HEK293 (cell line): ENCODE data around the gene WDCP.

Experiments used
- INSM2 ChIP-seq: fragments of 450-650 bp; formaldehyde crosslinking; IDR thresholded peaks from 2 replicates; pipeline ENCODE4 v1.5.1; 2016; ENCODE audit warnings: missing biosample characterization, missing genetic modification characterization
- KLF7 ChIP-seq: fragments of 450-650 bp; formaldehyde crosslinking; IDR thresholded peaks from 2 replicates; pipeline ENCODE4 v1.5.1; 2016; ENCODE audit warnings: missing biosample characterization, missing genetic modification characterization, borderline replicate concordance
- KLF8 ChIP-seq: fragments of 450-650 bp; formaldehyde crosslinking; IDR thresholded peaks from 2 replicates; pipeline ENCODE4 v1.5.1; 2016; ENCODE audit warnings: missing biosample characterization, missing genetic modification characterization
- OSR2 ChIP-seq: fragments of 450-650 bp; formaldehyde crosslinking; IDR thresholded peaks from 2 replicates; pipeline ENCODE4 v1.5.1; 2016; ENCODE audit warnings: missing biosample characterization, missing genetic modification characterization
- OVOL3 ChIP-seq: fragments of 450-650 bp; formaldehyde crosslinking; IDR thresholded peaks from 2 replicates; pipeline ENCODE4 v1.5.1; 2016; ENCODE audit warnings: missing biosample characterization, missing genetic modification characterization
- SALL2 ChIP-seq: fragments of 450-650 bp; formaldehyde crosslinking; IDR thresholded peaks from 2 replicates; pipeline ENCODE4 v1.5.0; 2017; ENCODE audit warnings: missing biosample characterization, mild to moderate bottlenecking, missing genetic modification characterization, borderline replicate concordance
- SP2 ChIP-seq: fragments of 450-650 bp; formaldehyde crosslinking; IDR thresholded peaks from 2 replicates; pipeline ENCODE4 v1.5.1; 2016; ENCODE audit warnings: missing biosample characterization, missing genetic modification characterization
- ZNF10 ChIP-seq: fragments of 450-650 bp; formaldehyde crosslinking; IDR thresholded peaks from 2 replicates; pipeline ENCODE4 v1.5.1; 2017; ENCODE audit warnings: missing biosample characterization, missing genetic modification characterization
- ZNF112 ChIP-seq: fragments of 450-650 bp; formaldehyde crosslinking; IDR thresholded peaks from 2 replicates; pipeline ENCODE4 v1.5.0; 2017; ENCODE audit warnings: missing biosample characterization, missing genetic modification characterization
- ZNF138 ChIP-seq: fragments of 450-650 bp; formaldehyde crosslinking; IDR thresholded peaks from 2 replicates; pipeline ENCODE4 v1.5.1; 2016; ENCODE audit warnings: missing biosample characterization, missing genetic modification characterization, borderline replicate concordance
- ZNF16 ChIP-seq: fragments of 450-650 bp; formaldehyde crosslinking; IDR thresholded peaks from 2 replicates; pipeline ENCODE4 v1.5.1; 2016; ENCODE audit warnings: low read depth, missing biosample characterization, missing genetic modification characterization
- ZNF184 ChIP-seq: fragments of 450-650 bp; IDR thresholded peaks from 2 replicates; pipeline ENCODE4 v1.5.1; 2018; ENCODE audit warnings: missing biosample characterization, mild to moderate bottlenecking, missing genetic modification characterization
- ZNF223 ChIP-seq: fragments of 450-650 bp; formaldehyde crosslinking; IDR thresholded peaks from 2 replicates; pipeline ENCODE4 v1.5.1; 2016; ENCODE audit warnings: missing biosample characterization, missing genetic modification characterization
- ZNF248 ChIP-seq: fragments of 450-650 bp; formaldehyde crosslinking; IDR thresholded peaks from 2 replicates; pipeline ENCODE4 v1.5.1; 2017; ENCODE audit warnings: missing biosample characterization, missing genetic modification characterization
- ZNF555 ChIP-seq: fragments of 450-650 bp; formaldehyde crosslinking; conservative IDR thresholded peaks from 2 replicates; pipeline ENCODE4 v1.5.1; 2017; ENCODE audit warnings: missing biosample characterization, mild to moderate bottlenecking, missing genetic modification characterization, inconsistent platforms
- ZNF561 ChIP-seq: fragments of 450-650 bp; IDR thresholded peaks from 2 replicates; pipeline ENCODE4 v1.5.1; 2018; ENCODE audit warnings: missing biosample characterization, missing genetic modification characterization, borderline replicate concordance
- ZNF571 ChIP-seq: fragments of 450-650 bp; formaldehyde crosslinking; IDR thresholded peaks from 2 replicates; pipeline ENCODE4 v1.5.0; 2017; ENCODE audit warnings: missing biosample characterization, missing genetic modification characterization
- ZNF623 ChIP-seq: fragments of 450-650 bp; formaldehyde crosslinking; IDR thresholded peaks from 2 replicates; pipeline ENCODE4 v1.5.1; 2016; ENCODE audit warnings: missing biosample characterization, missing genetic modification characterization
- ZNF626 ChIP-seq: fragments of 450-650 bp; sonication (Bioruptor Pico); formaldehyde crosslinking; IDR thresholded peaks from 2 replicates; pipeline ENCODE4 v1.5.1; 2018; ENCODE audit warnings: missing biosample characterization, missing genetic modification characterization, inconsistent platforms
- ZNF664 ChIP-seq: fragments of 450-650 bp; formaldehyde crosslinking; IDR thresholded peaks from 2 replicates; pipeline ENCODE4 v1.5.1; 2016; ENCODE audit warnings: missing biosample characterization, missing genetic modification characterization
- ZNF692 ChIP-seq: fragments of 450-650 bp; formaldehyde crosslinking; IDR thresholded peaks from 2 replicates; pipeline ENCODE4 v1.5.1; 2016; ENCODE audit warnings: missing biosample characterization, missing genetic modification characterization
- ZNF792 ChIP-seq: fragments of 450-650 bp; formaldehyde crosslinking; IDR thresholded peaks from 2 replicates; pipeline ENCODE4 v1.5.1; 2016; ENCODE audit warnings: missing biosample characterization, missing genetic modification characterization
- ZNF843 ChIP-seq: fragments of 450-650 bp; formaldehyde crosslinking; IDR thresholded peaks from 2 replicates; pipeline ENCODE4 v1.5.1; 2016; ENCODE audit warnings: missing biosample characterization, missing genetic modification characterization
- ZSCAN30 ChIP-seq: fragments of 450-650 bp; IDR thresholded peaks from 2 replicates; pipeline ENCODE4 v1.5.1; 2018; ENCODE audit warnings: missing biosample characterization, mild to moderate bottlenecking, missing genetic modification characterization, moderate library complexity
- TF ChIP-seq, protein P1 (sequence below): fragments of 450-650 bp; formaldehyde crosslinking; IDR thresholded peaks from 2 replicates; pipeline ENCODE4 v1.5.1; 2016; ENCODE audit warnings: missing biosample characterization, missing genetic modification characterization

The WDCP gene

GRCh38 chr2:24075915-24076848 is 29.0 kb upstream of the WDCP start, which contains the start of gene SF3B6 (continued):
- TF ChIP-seq ZNF10 (tag by site-specific recombination) (no peak), ZNF555 (tag by site-specific recombination) (no peak), ZNF571 (tag by site-specific recombination) (no peak), ZNF623 (no peak), ZNF561 (tag by site-specific recombination) (no peak; the same call in 1 of the 2 replicates), ZNF138 (no peak), ZSCAN30 (tag by site-specific recombination) (peak; percentile 87), KLF8 (tag by site-specific recombination) (peak; percentile 95), ZNF112 (no peak), KLF7 (tag by site-specific recombination) (peak; percentile 65; the same call in 1 of the 2 replicates), OVOL3 (tag by site-specific recombination) (0 out of 2 replicates have a peak, but pooled peaks have one; percentile 17), ZNF843 (peak; percentile 74), ZNF248 (no peak), ZNF184 (tag by site-specific recombination) (no peak), ZNF664 (tag by site-specific recombination) (no peak), ZNF223 (tag by site-specific recombination) (no peak), OSR2 (tag by site-specific recombination) (no peak), INSM2 (tag by site-specific recombination) (peak; percentile 50; the same call in 1 of the 2 replicates), ZNF792 (tag by site-specific recombination) (no peak), ZNF16 (no peak), ZNF692 (tag by site-specific recombination) (peak; percentile 40; the same call in 1 of the 2 replicates), SALL2 (tag by site-specific recombination) (no peak), ZNF626 (tag by site-specific recombination) (no peak), SP2 (tag by site-specific recombination) (peak; percentile 90)
- TF ChIP-seq, protein P1, sequence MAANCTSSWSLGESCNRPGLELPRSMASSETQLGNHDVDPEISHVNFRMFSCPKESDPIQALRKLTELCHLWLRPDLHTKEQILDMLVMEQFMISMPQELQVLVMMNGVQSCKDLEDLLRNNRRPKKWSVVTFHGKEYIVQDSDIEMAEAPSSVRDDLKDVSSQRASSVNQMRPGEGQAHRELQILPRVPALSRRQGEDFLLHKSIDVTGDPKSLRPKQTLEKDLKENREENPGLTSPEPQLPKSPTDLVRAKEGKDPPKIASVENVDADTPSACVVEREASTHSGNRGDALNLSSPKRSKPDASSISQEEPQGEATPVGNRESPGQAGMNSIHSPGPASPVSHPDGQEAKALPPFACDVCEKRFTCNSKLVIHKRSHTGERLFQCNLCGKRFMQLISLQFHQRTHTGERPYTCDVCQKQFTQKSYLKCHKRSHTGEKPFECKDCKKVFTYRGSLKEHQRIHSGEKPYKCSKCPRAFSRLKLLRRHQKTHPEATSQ (tag by site-specific recombination): no peak
- TF ChIP-seq, all 188 proteins: peak for 52
